ENCODE measurements around the gene GTF2IRD1.

Gene GTF2IRD1

GRCh38 chr7:74464931-74465886, 11.5 kb downstream of the GTF2IRD1 start:
- DNase-seq (ENCODE audit: low read depth in 1 of 2, low spot score in 1 of 2), result no peak

GRCh38 chr7:74466196-74466813, 12.6 kb downstream of the GTF2IRD1 start:
- no peak for DNase-seq (ENCODE audit: low read depth in 1 of 2, low spot score in 1 of 2)

GRCh38 chr7:74467876-74468275, 14.2 kb downstream of the GTF2IRD1 start:
- no peak for DNase-seq (ENCODE audit: low read depth in 1 of 2, low spot score in 1 of 2)

GRCh38 chr7:74470504-74470903, 16.8 kb downstream of the GTF2IRD1 start:
- DNase-seq (ENCODE audit: low read depth in 1 of 2, low spot score in 1 of 2), result no peak

- no peak for DNase-seq (ENCODE audit: low read depth in 1 of 2, low spot score in 1 of 2)
Measured at GRCh38 chr7:74473116-74473515, 19.4 kb downstream of the GTF2IRD1 start.

- DNase-seq (ENCODE audit: low read depth in 1 of 2, low spot score in 1 of 2), result no peak
Measured at GRCh38 chr7:74474271-74474865, 20.7 kb downstream of the GTF2IRD1 start.

GRCh38 chr7:74475243-74475986, 21.7 kb downstream of the GTF2IRD1 start:
- DNase-seq (ENCODE audit: low read depth in 1 of 2, low spot score in 1 of 2), result no peak

GRCh38 chr7:74475987-74476350, 22.3 kb downstream of the GTF2IRD1 start:
- DNase-seq (ENCODE audit: low read depth in 1 of 2, low spot score in 1 of 2), result no peak

GRCh38 chr7:74476626-74477025, 22.9 kb downstream of the GTF2IRD1 start:
- DNase-seq (ENCODE audit: low read depth in 1 of 2, low spot score in 1 of 2), result no peak

GRCh38 chr7:74478671-74479065, 25.0 kb downstream of the GTF2IRD1 start:
- no peak for DNase-seq (ENCODE audit: low read depth in 1 of 2, low spot score in 1 of 2)

- DNase-seq (ENCODE audit: low read depth in 1 of 2, low spot score in 1 of 2), result no peak
Measured at GRCh38 chr7:74479066-74479781, 25.5 kb downstream of the GTF2IRD1 start.

- DNase-seq (ENCODE audit: low read depth in 1 of 2, low spot score in 1 of 2), result no peak
Measured at GRCh38 chr7:74479961-74480829, 26.5 kb downstream of the GTF2IRD1 start.

- DNase-seq (ENCODE audit: low read depth in 1 of 2, low spot score in 1 of 2), result no peak
Measured at GRCh38 chr7:74480861-74481417, 27.2 kb downstream of the GTF2IRD1 start.

- no peak for DNase-seq (ENCODE audit: low read depth in 1 of 2, low spot score in 1 of 2)
Measured at GRCh38 chr7:74481458-74482196, 27.9 kb downstream of the GTF2IRD1 start.

GRCh38 chr7:74482197-74482467, 28.4 kb downstream of the GTF2IRD1 start:
- no peak for DNase-seq (ENCODE audit: low read depth in 1 of 2, low spot score in 1 of 2)

GRCh38 chr7:74482629-74483401, 29.1 kb downstream of the GTF2IRD1 start:
- no peak for DNase-seq (ENCODE audit: low read depth in 1 of 2, low spot score in 1 of 2)

GRCh38 chr7:74483402-74484336, 30.0 kb downstream of the GTF2IRD1 start:
- DNase-seq (ENCODE audit: low read depth in 1 of 2, low spot score in 1 of 2), result no peak
